LoVo (cell line): ENCODE data around the gene RCAN2.

ENCODE experiments used
- DNase-seq: peaks from one replicate; pipeline ENCODE4 v3.0.0-alpha.2; 2016; ENCODE audit warnings: low spot score

Gene RCAN2

DNA sequence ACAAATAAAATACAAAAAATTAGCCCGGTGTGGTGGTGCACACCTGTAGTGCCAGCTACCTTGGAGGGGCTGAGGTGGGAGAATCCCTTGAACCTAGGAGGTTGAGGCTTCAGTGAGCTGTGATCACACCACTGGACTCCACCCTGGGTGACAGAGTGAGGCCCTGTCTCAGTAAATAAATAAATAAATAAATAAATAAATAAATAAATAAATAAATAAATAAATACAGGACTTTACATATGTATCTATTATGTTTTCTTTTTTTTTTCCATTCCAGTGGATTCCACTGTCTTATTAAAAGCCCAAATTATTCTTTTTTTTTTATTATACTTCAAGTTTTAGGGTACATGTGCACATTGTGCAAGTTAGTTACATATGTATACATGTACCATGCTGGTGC, 279.3 kb downstream of the RCAN2 start:
- no peak for DNase-seq

DNA sequence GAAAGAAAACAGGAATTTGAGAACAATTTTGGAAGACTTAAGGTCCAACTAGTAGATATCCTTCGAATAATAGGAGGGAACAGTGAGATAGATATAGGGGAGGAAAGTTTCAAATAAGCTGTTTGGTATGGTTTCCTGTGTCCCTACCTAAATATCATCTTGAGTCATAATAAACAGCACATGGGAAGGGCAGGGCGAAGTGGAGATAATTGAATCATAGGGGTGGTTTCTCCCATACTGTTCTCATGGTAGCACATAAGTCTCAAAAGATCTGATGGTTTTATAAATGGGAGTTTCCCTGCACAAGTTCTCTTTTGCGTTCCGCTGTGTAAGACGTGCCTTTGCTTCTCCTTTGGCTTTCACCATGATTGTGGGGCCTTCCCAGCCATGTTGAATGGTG, 281.0 kb downstream of the RCAN2 start:
- no peak for DNase-seq

DNA sequence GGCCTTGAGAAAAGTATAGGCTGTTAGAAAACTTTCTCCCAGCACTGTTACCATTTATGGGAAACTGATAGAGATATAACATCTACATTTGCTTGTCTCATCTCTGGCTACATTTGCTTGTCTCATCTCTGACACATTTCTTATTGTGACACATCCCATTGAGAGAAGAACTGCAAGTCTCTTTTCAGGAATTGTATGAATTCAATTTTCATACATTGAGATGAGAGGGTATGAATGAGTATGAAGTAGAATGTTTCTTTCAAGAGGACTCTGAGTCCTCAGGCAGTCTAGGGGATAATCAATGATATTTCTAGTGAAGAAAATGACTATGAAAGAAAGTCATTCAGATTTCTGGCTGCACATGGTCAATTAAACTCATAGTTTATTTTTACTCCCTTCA, 282.9 kb downstream of the RCAN2 start:
- DNase-seq: no peak

DNA sequence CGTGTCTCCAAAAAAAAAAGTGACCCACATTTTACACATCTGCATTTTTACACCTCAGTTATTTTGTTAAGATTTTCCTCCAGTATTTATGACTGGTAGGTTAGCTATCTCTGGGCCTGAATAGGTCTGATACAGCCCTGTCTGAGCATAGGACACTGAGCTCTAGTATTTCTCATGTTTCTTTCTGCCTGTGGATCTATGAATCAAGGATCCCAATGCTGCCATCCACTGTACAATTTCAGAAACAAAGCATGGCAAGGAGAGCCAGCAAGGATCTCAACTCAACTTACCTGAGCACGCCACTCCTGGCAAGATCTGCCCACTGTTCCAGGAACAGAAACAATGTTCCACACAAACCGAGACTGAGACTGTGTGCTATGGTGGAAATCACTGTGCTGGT, 284.1 kb downstream of the RCAN2 start:
- DNase-seq: no peak

DNA sequence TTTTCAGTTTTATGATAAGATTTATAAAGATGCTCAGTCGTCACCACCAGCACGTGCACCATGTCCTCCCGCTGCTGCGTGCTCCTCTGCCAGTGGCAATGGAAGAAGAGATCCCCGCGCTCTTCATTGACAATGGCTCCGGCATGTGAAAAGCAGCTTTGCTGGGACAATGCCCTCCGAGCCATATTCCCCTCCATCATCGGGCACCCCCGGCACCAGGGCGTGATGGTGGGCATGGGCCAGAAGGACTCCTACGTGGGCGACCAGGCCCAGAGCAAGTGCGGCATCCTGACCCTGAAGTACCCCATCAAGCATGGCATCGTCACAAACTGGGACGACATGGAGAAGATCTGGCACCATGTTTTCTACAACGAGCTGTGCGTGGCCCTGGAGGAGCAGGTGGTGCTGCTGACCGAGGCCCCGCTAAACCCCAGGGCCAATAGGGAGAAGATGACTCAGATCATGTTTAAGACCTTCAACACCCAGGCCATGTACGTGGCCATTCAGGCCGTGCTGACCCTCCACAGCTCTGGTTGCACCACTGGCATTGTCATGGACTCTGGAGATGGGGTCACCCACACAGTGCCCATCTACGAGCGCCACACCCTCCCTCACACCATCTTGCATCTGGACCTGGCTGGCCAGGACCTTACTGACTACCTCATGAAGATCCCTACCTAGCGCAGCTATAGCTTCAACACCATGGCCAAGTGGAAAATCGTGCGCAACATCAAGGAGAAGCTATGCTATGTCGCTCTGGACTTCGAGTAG, 286.2 kb downstream of the RCAN2 start:
- no peak for DNase-seq

DNA sequence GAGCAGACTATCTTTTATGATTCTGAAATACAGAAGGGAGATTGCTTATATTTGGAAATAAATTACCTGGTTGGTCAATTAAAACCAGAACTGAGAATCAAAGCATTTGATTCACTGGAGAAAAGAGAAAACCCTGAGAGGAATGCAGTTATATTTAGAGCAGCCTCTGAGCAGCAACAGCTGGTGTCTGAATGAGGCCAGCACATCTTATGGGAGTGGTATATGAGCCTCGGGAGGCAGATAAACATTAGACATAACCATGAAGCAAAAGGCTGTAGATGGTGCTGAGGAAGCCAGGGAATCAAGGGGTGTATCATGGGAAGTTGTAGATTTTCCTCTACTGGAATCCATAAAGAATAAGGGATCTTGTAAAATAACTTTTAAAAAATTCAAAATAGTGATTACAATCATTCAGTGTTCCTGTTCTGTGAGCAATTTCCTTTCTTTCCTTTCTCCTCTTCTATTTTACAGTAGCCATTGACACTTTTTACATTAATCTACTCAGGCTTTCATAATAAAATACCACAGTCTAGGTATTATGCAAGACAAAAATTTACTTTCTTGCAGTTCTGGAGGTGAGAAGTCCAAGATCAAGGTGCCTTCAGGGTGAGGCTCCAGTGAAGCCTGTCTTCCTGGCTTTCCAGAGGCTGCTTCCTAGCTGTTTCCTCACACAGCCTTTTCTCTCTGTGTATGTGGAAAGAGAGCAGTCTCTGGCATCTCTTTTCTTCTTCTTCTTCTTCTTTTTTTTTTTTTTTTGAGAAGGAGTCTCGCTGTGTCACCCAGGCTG, 287.7 kb downstream of the RCAN2 start:
- DNase-seq: no peak

DNA sequence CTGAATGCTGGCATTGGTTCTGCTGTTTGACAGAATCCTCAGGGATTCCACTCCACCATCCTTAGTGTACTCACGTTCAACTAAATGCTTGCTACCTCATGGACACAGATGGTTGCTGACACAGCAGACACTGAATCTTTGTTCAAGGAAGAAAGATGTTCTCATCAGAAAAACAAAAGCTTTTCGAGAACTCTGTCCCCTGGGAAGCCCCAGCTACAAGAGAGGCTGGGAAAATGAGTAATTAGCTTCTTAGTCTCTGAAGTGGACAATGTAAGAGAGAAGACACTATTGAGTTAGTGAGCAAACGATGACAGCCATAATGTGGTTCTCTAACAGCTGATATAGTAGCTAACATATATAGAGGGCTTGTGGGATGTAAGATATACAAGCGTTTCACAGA, 289.5 kb downstream of the RCAN2 start:
- DNase-seq: no peak

DNA sequence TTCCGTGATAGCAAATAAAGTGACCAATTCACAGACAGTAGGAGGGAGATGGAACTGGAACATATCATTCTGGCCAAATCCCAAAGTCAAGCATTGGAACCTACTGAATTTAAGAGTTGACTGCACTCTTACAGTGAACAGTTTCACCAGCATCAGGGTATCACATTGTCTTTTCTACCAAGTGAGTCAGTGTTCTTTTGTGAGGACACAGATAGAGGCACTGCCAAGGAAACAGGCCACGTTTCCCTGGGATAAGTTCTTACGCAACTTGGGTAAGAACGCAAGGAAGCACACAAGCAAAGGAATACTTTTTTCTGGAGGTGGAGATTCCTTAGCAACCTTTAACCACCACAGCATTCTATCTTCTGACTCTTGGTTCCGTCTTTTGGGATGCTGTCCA, 291.9 kb downstream of the RCAN2 start:
- DNase-seq: no peak

DNA sequence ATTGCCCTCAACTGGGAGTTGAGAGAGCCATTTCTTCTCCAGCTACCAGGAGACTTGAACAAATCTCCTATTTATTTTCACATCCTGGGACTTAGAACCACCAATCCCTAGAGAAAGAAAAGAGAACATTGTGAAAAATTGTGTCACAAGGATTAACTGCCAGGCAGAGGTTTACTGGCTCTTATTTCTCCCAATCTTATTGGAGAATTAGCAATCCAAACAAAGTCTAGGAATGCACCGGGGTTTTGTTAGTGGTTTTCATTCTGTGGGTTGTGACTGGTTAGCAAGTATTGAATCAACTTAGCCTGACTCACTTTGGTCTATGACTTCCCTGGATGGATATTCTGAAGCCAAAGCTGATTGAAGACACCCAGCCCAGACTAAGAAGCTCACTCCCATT, 299.3 kb downstream of the RCAN2 start:
- DNase-seq: peak; percentile 5

DNA sequence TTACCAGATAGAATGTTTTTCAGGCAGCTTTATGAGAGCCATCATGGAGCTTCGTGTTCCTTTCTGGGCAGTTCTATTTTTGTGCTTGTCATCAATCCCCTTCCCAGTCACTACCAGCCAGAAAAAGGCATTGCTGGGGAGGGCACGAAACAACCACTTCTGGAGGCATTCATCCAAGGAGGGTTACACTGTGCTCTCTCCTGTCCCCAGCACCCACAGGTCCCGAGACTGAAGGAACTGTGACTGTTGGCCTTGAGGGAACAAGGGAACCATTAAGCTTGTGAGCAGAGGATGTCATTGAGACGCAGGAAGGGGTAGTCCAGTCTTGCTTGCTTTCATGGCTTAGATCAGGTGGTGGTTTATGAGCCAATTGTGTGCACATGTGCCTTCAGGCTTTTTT, 300.4 kb downstream of the RCAN2 start:
- no peak for DNase-seq

DNA sequence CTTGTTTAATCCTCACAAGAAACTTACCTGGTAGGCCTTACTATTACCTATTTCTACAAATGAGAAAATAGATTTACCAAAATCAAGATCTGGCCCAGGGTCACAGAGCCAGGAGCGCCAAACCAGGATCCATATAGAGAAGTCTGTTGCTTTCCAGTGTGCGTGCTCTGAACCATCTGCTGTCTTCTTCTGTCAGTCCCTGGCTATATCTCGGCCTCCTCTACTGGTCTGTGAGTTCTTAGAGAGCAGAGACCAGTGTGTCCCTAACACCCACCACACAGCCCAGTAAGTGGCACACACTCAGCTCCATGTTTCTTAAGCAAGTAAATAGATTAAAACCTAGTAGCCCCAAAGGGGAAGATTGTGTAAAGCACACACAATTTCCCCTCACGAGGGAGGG, 301.5 kb downstream of the RCAN2 start:
- DNase-seq: no peak

DNA sequence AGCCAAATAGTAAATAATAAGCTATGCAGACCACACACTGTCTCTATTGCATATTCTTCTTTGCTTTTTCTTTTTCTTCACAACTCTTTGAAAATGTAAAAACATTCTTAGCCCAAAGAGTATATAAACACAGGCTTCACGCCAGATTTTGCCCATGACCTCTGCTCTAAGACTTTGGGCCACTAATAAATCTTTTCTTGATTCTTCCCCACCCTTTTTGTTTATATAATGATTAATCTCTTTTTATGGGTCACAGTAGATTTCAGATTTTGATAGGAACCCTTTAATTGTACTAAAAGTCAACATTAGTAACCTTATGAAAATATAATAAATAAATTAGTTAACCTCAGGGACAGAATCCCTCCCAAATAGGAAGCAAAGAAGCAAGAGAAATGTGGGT, 304.7 kb downstream of the RCAN2 start:
- peak; percentile 49 for DNase-seq

DNA sequence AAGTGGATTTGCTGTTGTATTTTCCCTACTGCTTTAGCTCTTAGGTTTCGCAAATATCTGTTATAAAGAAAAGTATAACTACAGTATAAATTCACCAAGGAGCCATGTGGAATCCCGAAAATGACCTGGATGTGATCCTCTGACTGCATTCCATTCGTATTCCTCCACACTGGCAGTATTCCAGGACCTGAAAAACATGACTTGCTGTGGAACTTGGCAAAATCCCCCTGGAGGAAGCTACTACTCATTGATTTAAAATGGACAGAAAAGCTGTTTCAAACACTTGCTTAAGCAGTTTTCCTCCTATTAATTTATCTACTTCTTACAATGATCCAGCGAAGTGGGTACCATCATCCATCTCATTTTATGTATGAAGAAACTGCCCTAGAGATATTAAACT, 307.1 kb downstream of the RCAN2 start:
- DNase-seq: peak; percentile 27

DNA sequence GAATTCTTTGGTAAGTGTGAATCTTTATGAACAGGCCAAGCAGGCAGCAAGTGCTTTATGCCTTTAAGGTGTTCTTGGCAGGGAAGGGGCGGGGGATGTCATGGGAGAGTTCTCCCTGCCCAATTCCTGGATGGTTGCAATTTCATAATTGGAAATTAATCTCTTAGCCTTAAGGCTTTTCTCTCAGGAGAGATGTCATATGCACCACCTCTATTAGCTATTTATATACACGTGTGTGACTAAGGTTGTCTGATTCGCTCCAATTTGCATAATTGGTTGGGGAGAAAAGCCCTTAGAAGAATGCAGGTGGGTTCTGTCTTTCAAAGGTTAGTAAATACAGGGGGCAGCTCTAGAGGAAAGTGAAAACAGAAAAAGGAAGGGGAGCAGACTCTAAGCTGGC, 315.3 kb downstream of the RCAN2 start:
- DNase-seq: no peak

DNA sequence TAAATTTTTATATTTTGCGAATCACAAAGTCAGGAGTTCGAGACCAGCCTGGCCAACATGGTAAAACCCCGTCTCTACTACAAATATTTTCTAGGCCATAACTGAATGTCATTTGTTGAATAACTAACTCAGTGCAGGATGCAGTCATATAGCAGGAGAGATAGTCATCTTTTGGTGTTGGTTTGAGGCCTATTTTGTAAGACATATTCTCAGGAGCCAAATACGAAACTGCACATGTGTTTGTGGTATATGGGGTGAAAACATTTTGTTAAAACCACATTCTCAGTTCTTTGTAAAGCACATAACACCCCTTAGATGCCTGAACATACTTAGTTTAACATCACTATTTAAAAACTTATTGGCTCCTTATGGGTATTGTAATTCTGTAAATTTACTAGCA, 315.8 kb downstream of the RCAN2 start:
- DNase-seq: no peak

DNA sequence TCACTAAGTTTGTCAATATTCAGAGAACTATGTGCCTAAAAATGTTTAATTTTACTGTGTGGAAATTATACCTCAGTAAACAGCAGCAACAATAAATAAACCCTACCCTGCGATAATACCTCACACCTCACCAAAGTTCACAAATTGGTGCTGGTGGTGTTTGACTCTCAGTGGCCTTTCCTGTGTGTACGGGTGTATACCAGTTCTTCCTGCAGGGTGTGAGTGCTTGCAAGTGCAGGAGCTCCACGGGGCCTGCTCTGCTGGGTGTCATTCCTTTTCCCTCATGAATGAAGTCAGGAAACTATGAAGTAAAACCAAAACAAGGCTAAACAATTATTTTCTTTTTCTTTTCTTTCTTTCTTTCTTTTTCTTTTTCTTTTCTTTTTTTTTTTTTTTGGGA, 316.3 kb downstream of the RCAN2 start:
- no peak for DNase-seq

DNA sequence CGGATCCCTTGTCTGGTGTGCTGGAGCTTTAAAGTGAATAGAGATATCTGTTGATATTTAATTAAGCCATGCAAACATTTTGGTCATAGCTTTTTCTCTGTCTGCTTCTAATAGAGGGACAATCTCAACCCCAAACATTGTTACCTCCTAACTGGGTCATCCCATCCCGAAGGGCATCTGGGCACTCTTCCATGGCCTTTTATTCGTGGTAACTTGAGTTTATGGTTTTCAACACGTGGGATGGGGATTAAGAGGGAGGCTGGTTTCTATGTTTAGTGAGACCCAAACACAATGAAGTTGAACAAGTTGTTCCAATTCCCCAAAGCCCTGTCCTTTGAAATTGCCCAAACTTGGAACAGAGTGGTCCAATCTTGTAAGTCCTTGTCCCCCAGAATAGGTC, 319.1 kb downstream of the RCAN2 start:
- DNase-seq: no peak
